GM18861 (cell line): ENCODE data around the gene HS6ST2.

ENCODE experiments used
- ATAC-seq: cut with Tn5 transposase; IDR thresholded peaks from one replicate; pipeline ENCODE4 v1.9.1; 2021; ENCODE audit not compliant: unreplicated experiment

The HS6ST2 gene

GRCh38 chrX:132807411-132808030 lies 150.9 kb downstream of the HS6ST2 start:
- no peak for ATAC-seq

- ATAC-seq: no peak
Observed at GRCh38 chrX:132802033-132802432, 156.4 kb downstream of the HS6ST2 start.

- no peak for ATAC-seq
Observed at GRCh38 chrX:132795181-132795580, 163.2 kb downstream of the HS6ST2 start.

GRCh38 chrX:132791714-132792113 lies 166.7 kb downstream of the HS6ST2 start:
- ATAC-seq: no peak

GRCh38 chrX:132790329-132790728 lies 168.1 kb downstream of the HS6ST2 start:
- ATAC-seq: no peak

- ATAC-seq: no peak
Observed at GRCh38 chrX:132786217-132786616, 172.2 kb downstream of the HS6ST2 start.

- ATAC-seq: no peak
Observed at GRCh38 chrX:132778917-132779316, 179.5 kb downstream of the HS6ST2 start.

GRCh38 chrX:132776486-132777210 lies 181.8 kb downstream of the HS6ST2 start:
- no peak for ATAC-seq

GRCh38 chrX:132775263-132775823 lies 183.1 kb downstream of the HS6ST2 start:
- no peak for ATAC-seq

GRCh38 chrX:132774010-132774714 lies 184.3 kb downstream of the HS6ST2 start:
- ATAC-seq: no peak

GRCh38 chrX:132769609-132770008 lies 188.8 kb downstream of the HS6ST2 start:
- ATAC-seq: no peak

GRCh38 chrX:132766452-132766851 lies 192.0 kb downstream of the HS6ST2 start:
- ATAC-seq: no peak

GRCh38 chrX:132763528-132763927 lies 194.9 kb downstream of the HS6ST2 start:
- no peak for ATAC-seq

GRCh38 chrX:132758759-132759158 lies 199.7 kb downstream of the HS6ST2 start:
- ATAC-seq: no peak

GRCh38 chrX:132757066-132757623 lies 201.3 kb downstream of the HS6ST2 start:
- ATAC-seq: no peak

GRCh38 chrX:132756439-132756838 lies 202.0 kb downstream of the HS6ST2 start:
- ATAC-seq: no peak

GRCh38 chrX:132751063-132751690 lies 207.3 kb downstream of the HS6ST2 start:
- no peak for ATAC-seq

- ATAC-seq: no peak
Observed at GRCh38 chrX:132750331-132751062, 207.9 kb downstream of the HS6ST2 start.

GRCh38 chrX:132749406-132749805 lies 209.0 kb downstream of the HS6ST2 start:
- ATAC-seq: no peak

GRCh38 chrX:132748909-132749308 lies 209.5 kb downstream of the HS6ST2 start:
- ATAC-seq: no peak
